Endothelial cell of umbilical vein (primary cell): ENCODE measurements around the gene FAM187B. TPM values are rescaled to one million over a fixed set of nuclear protein-coding genes. Genes with fewer than 3 reads are reported as not detected.

Source experiments
- BruUV-seq: library from RNA; stranded (reverse); fragments of 400-500 nt; replicated peaks from 2 replicates; lab custom pipeline; 2021; lab: Mats Ljungman, UMichigan
- CTCF ChIA-PET: fragments of 300-600, 350-600 bp; sonication (Branson Sonifier 250); formaldehyde crosslinking; loops from one replicate; lab custom pipeline; 2021; ENCODE audit warnings: antibody characterized with exemption, inconsistent platforms; lab: Charles Lee
- POLR2A ChIA-PET: fragments of 300-600, 350-600 bp; sonication (Branson Sonifier 250); formaldehyde crosslinking; loops from one replicate; lab custom pipeline; 2021; ENCODE audit warnings: antibody characterized with exemption, inconsistent platforms; lab: Charles Lee
- DNase-seq: peaks from one replicate; pipeline ENCODE4 v3.0.0-alpha.2; 2011; ENCODE audit warnings: low read depth, low spot score
- FAIRE-seq: peaks from 2 replicates; lab custom pipeline; 2011; peaks lifted over from hg19 to GRCh38; lab: Jason Lieb, UNC
- H2AFZ ChIP-seq: 2 replicates; pipeline ENCODE4 v1.6.0; 2012; ENCODE audit warnings: low read depth, low read length, control low read depth, inconsistent platforms
- H3K27ac ChIP-seq: 2 replicates; pipeline ENCODE4 v1.5.1; 2011; ENCODE audit warnings: low read depth, mild to moderate bottlenecking, control low read depth, low read length, moderate library complexity; ENCODE audit not compliant: insufficient read depth
- H3K27me3 ChIP-seq, 2 experiments: 2 replicates each; pipeline versions ENCODE4 v1.6.0 to v1.6.1; 2011; ENCODE audit warnings: low read length in 2 of 2, mixed read lengths in 1 of 2; ENCODE audit not compliant: control insufficient read depth in 2 of 2, insufficient read depth in 2 of 2
- H3K36me3 ChIP-seq, 2 experiments: 2 replicates in 1 of 2; 3 replicates in 1 of 2; pipeline ENCODE4 v1.5.1; 2011; ENCODE audit warnings: low read length in 2 of 2, mild to moderate bottlenecking in 1 of 2, moderate library complexity in 1 of 2; ENCODE audit not compliant: control insufficient read depth in 2 of 2, insufficient read depth in 2 of 2; ENCODE audit errors: extremely low read depth in 1 of 2
- H3K4me1 ChIP-seq: 3 replicates; pipeline ENCODE4 v1.5.1; 2011; ENCODE audit warnings: mild to moderate bottlenecking, low read length; ENCODE audit not compliant: control insufficient read depth, insufficient read depth; ENCODE audit errors: extremely low read depth
- H3K4me2 ChIP-seq: 2 replicates; pipeline ENCODE4 v1.6.1; 2011; ENCODE audit warnings: low read length, control low read depth, mixed read lengths; ENCODE audit not compliant: insufficient read depth
- H3K4me3 ChIP-seq, 3 experiments: fragments of 200-600 bp in 1 of 3; sonication (generic), shearing (Covaris generic) in 1 of 3; replicated peaks in 1 of 3; 2 replicates each; pipeline ENCODE4 v1.5.1; 2011 to 2016; ENCODE audit warnings: control low read depth in 3 of 3, low read length in 3 of 3, mild to moderate bottlenecking in 2 of 3, inconsistent platforms in 1 of 3, low read depth in 1 of 3, moderate library complexity in 1 of 3; ENCODE audit not compliant: insufficient read depth in 1 of 3
- H3K79me2 ChIP-seq: 2 replicates; pipeline ENCODE4 v1.6.0; 2012; ENCODE audit warnings: low read length, inconsistent platforms; ENCODE audit not compliant: control insufficient read depth, insufficient read depth
- H3K9ac ChIP-seq: replicated peaks from 2 replicates; pipeline ENCODE3; 2011; ENCODE audit warnings: low read length, control low read depth; ENCODE audit not compliant: insufficient read depth; ENCODE audit errors: extremely low read depth
- H3K9me1 ChIP-seq: replicated peaks from 3 replicates; pipeline ENCODE4 v1.6.0; 2011; ENCODE audit warnings: mild to moderate bottlenecking, low read length; ENCODE audit not compliant: control insufficient read depth, insufficient read depth; ENCODE audit errors: extremely low read depth
- H3K9me3 ChIP-seq: replicated peaks from 2 replicates; pipeline ENCODE4 v1.5.1; 2012; ENCODE audit warnings: low read length, inconsistent platforms; ENCODE audit not compliant: control insufficient read depth, insufficient read depth
- H4K20me1 ChIP-seq: replicated peaks from 2 replicates; pipeline ENCODE3; 2011; ENCODE audit warnings: mild to moderate bottlenecking, low read length; ENCODE audit not compliant: control insufficient read depth, insufficient read depth; ENCODE audit errors: extremely low read depth
- CTCF ChIP-seq, 2 donors: IDR thresholded peaks; 1 replicate in 1 of 2; 2 replicates in 1 of 2; pipeline ENCODE4 v1.5.1; 2011; ENCODE audit warnings: low read length in 2 of 2, mild to moderate bottlenecking in 2 of 2, moderate library complexity in 2 of 2, control low read depth in 1 of 2, inconsistent platforms in 1 of 2, low read depth in 1 of 2; ENCODE audit not compliant: insufficient read depth in 1 of 2; ENCODE audit errors: extremely low read depth in 1 of 2
- EZH2 ChIP-seq: IDR thresholded peaks from 2 replicates; pipeline ENCODE4 v1.6.1; 2012; ENCODE audit warnings: borderline replicate concordance, low read depth, mild to moderate bottlenecking, moderate library complexity, low read length, inconsistent platforms; ENCODE audit not compliant: severe bottlenecking
- FOS ChIP-seq: IDR thresholded peaks from 2 replicates; pipeline ENCODE4 v1.6.1; 2011; ENCODE audit warnings: mild to moderate bottlenecking, low read length, moderate library complexity, borderline replicate concordance; ENCODE audit not compliant: insufficient read depth
- GATA2 ChIP-seq: IDR thresholded peaks from 2 replicates; pipeline ENCODE4 v1.7.0; 2011; ENCODE audit warnings: low read depth, mild to moderate bottlenecking, moderate library complexity, mixed read lengths, low read length; ENCODE audit not compliant: insufficient read length, insufficient read depth
- JUN ChIP-seq: IDR thresholded peaks from 2 replicates; pipeline ENCODE4 v1.6.1; 2011; ENCODE audit warnings: borderline replicate concordance, low read depth; ENCODE audit not compliant: insufficient read length, insufficient read depth
- MAX ChIP-seq: IDR thresholded peaks from 2 replicates; pipeline ENCODE4 v1.6.1; 2011; ENCODE audit not compliant: insufficient read depth, insufficient read length
- MYC ChIP-seq: IDR thresholded peaks from one replicate; pipeline ENCODE4 v1.6.1; 2011; ENCODE audit warnings: mild to moderate bottlenecking, low read depth, low read length
- POLR2A ChIP-seq: IDR thresholded peaks from 2 replicates; pipeline ENCODE4 v1.6.1; 2012; ENCODE audit warnings: low read depth, mild to moderate bottlenecking, control low read depth, low read length
- POLR2AphosphoS5 ChIP-seq: IDR thresholded peaks from 2 replicates; pipeline ENCODE4 v1.6.1; 2012; ENCODE audit warnings: low read depth, mild to moderate bottlenecking, control low read depth, low read length, moderate library complexity; ENCODE audit not compliant: insufficient read depth
- dilution Hi-C: fragments of 300-500 bp; cut with MboI; formaldehyde crosslinking; loops from one replicate; pipeline ENCODE4 v1.15.0; 2019; ENCODE audit warnings: low sequenced_read_pairs; ENCODE audit not compliant: extremely low pct_ligation_motif_present
- intact Hi-C: fragments of 100-400 bp; cut with micrococcal nuclease; formaldehyde crosslinking; loops from one replicate; pipeline ENCODE4 v1.10.0; 2022
- polyA plus RNA-seq, 4 experiments: library from polyadenylated mRNA; depleted of rRNA in 3 of 4; stranded (reverse) in 3 of 4; unstranded in 1 of 4; fragments of >200 nt; gene quantifications; 2 replicates each; pipeline versions ENCODE4 v1.2.1 to v1.2.3, GENCODE V29; 2011 to 2012; ENCODE audit warnings: missing spikeins in 1 of 4
- total RNA-seq: library from RNA; stranded (reverse); gene quantifications from 2 replicates; pipeline ENCODE4 v1.2.3, GENCODE V29; 2021

Gene FAM187B
- total and polyA plus RNA-seq, 2 donors (not counting 3 experiments of a cell fraction or from before 2014, with no cell fraction given): not detected

GRCh38 chr19:35251456-35251855, 22.9 kb upstream of the FAM187B start:
- intact Hi-C loops: no loop called here
- no peak overlapping the region for H3K27ac ChIP-seq
- no peak for FAIRE-seq

More at GRCh38 chr19:35251456-35251855, 22.9 kb upstream of the FAM187B start:
- no peaks in the 10 kb centered on the region for H3K36me3 ChIP-seq
- TF ChIP-seq MAX (no peak), CTCF (IDR thresholded peaks at IDR 0.05; ENCODE audit: extremely low read depth in 1 of 2, insufficient read depth in 1 of 2, low read depth in 1 of 2, low read length in 2 of 2) (no peak), POLR2AphosphoS5 (no peak), JUN (no peak), FOS (no peak), EZH2 (no peak), GATA2 (no peak), MYC (no peak), POLR2A (no peak)
- no peak overlapping the region for H3K4me3 ChIP-seq
- H2AFZ ChIP-seq: no peak overlapping the region
- CTCF ChIA-PET: no interaction called here
- BruUV-seq: no TSS peak
- no peaks in the 10 kb centered on the region for H3K79me2 ChIP-seq
- no peaks in the 10 kb centered on the region for H3K9me1 ChIP-seq
- H4K20me1 ChIP-seq: no peaks in the 10 kb centered on the region
- dilution Hi-C loops: no loop called here
- H3K9ac ChIP-seq: no peak overlapping the region
- no peaks in the 10 kb centered on the region for H3K9me3 ChIP-seq
- DNase-seq: no peak
- POLR2A ChIA-PET: no interaction called here
- H3K27me3 ChIP-seq: peaks cover 26 to 41% of the 10 kb centered on the region in 2 experiments
- H3K4me2 ChIP-seq: no peak overlapping the region
- H3K4me1 ChIP-seq: peaks cover 3% of the 10 kb centered on the region
